ENCODE results near the gene IL23R. TPM values are rescaled to one million over a fixed set of nuclear protein-coding genes. Genes with fewer than 3 reads are reported as not detected.

IL23R gene
- polyA plus RNA-seq, 1 experiment = not detected

GRCh38 chr1:67184838-67185421 lies 18.7 kb downstream of the IL23R start:
- Histone ChIP-seq H3K27ac (ENCODE audit: low read depth, low read length) (no peak overlapping the region), H3K27me3 (ENCODE audit: control insufficient read depth, insufficient read depth, low read length) (peaks cover 3% of the 10 kb centered on the region), H3K4me3 (ENCODE audit: low read depth, low read length) (no peak overlapping the region), H3K9me3 (ENCODE audit: control insufficient read depth, insufficient read depth, low read length) (no peaks in the 10 kb centered on the region; the same call in 1 of the 2 replicates)
- POLR2A ChIA-PET = no interaction called here
- TF ChIP-seq CTCF (IDR thresholded peaks at IDR 0.05; ENCODE audit: low read depth, low read length) = no peak
- CTCF ChIA-PET = interaction anchor here (0.9 to 1.3 kb wide), 2 partner anchors 27 to 29 kb away, joined by 3 to 4 read pairs; no protein-coding TSS in a partner anchor
- no peak for DNase-seq (ENCODE audit: low read depth, low spot score)

DNA sequence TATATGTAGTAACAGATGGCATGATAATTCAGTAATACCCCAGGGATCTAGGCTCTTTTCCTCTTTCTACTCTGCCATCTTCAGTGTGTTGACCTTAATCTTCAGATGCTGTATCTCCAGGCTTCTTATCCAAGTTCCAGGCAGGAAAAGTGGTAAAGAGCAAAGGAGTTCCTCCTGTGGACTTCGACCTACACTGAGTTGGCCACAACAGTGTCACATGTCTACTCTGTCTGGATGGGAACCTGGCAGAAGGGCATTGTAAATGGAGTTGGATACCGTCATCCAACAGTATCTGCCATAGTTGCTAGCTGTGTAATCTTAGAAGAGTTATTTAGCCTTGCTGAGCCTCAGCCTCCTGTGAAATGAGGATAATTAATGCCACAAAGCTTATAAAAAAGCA lies 21.9 kb downstream of the IL23R start:
- TF ChIP-seq CTCF (IDR thresholded peaks at IDR 0.05; ENCODE audit: low read depth, low read length) = no peak
- ChIA-PET CTCF (no interaction called here), POLR2A (no interaction called here)
- Histone ChIP-seq H3K4me3 (ENCODE audit: low read depth, low read length) (no peak overlapping the region), H3K27me3 (ENCODE audit: control insufficient read depth, insufficient read depth, low read length) (peaks cover 3% of the 10 kb centered on the region), H3K9me3 (ENCODE audit: control insufficient read depth, insufficient read depth, low read length) (no peaks in the 10 kb centered on the region), H3K27ac (ENCODE audit: low read depth, low read length) (no peak overlapping the region)
- no peak for DNase-seq (ENCODE audit: low read depth, low spot score)

GRCh38 chr1:67189953-67190352 lies 23.7 kb downstream of the IL23R start:
- Histone ChIP-seq H3K27ac (ENCODE audit: low read depth, low read length) (no peak overlapping the region), H3K9me3 (ENCODE audit: control insufficient read depth, insufficient read depth, low read length) (no peaks in the 10 kb centered on the region), H3K4me3 (ENCODE audit: low read depth, low read length) (no peak overlapping the region), H3K27me3 (ENCODE audit: control insufficient read depth, insufficient read depth, low read length) (peaks cover 3% of the 10 kb centered on the region)
- TF ChIP-seq CTCF (IDR thresholded peaks at IDR 0.05; ENCODE audit: low read depth, low read length) = no peak
- CTCF ChIA-PET = interaction anchor here (1.6 to 2.0 kb wide), 2 partner anchors 23 to 41 kb away, joined by 6 to 14 read pairs; no protein-coding TSS in a partner anchor
- DNase-seq (ENCODE audit: low read depth, low spot score) = no peak
- POLR2A ChIA-PET = no interaction called here

DNA sequence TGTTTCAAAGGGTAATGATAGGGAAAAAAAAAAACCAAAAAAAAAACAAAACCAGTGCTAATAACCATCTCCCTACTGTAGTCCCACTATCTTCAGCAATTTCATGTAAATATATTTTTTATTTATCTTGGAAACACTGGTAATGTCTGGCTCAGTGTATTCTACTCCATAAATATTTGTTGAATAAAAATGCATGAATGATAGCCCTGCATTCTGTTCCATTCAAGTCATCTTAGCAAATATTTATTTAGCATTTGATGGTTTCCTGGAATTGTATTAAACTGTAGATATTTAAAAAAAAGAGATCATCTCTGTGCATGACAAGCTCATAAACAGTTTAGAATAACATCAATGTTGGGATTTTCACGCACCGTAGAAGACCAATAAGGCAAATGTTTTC lies 24.2 kb downstream of the IL23R start:
- no peak for TF ChIP-seq CTCF (IDR thresholded peaks at IDR 0.05; ENCODE audit: low read depth, low read length)
- H3K27ac ChIP-seq (ENCODE audit: low read depth, low read length) = no peak overlapping the region
- DNase-seq (ENCODE audit: low read depth, low spot score) = no peak
- ChIA-PET POLR2A (no interaction called here), CTCF (interaction anchor here (1.6 to 2.0 kb wide), 2 partner anchors 22 to 41 kb away, joined by 6 to 14 read pairs; no protein-coding TSS in a partner anchor)
- no peak overlapping the region for H3K4me3 ChIP-seq (ENCODE audit: low read depth, low read length)
- H3K9me3 ChIP-seq (ENCODE audit: control insufficient read depth, insufficient read depth, low read length) = no peaks in the 10 kb centered on the region
- H3K27me3 ChIP-seq (ENCODE audit: control insufficient read depth, insufficient read depth, low read length) = peaks cover 3% of the 10 kb centered on the region

- no peaks in the 10 kb centered on the region for H3K27me3 ChIP-seq (ENCODE audit: control insufficient read depth, insufficient read depth, low read length)
- TF ChIP-seq CTCF (IDR thresholded peaks at IDR 0.05; ENCODE audit: low read depth, low read length) = no peak
- H3K4me3 ChIP-seq (ENCODE audit: low read depth, low read length) = no peak overlapping the region
- DNase-seq (ENCODE audit: low read depth, low spot score) = no peak
- H3K9me3 ChIP-seq (ENCODE audit: control insufficient read depth, insufficient read depth, low read length) = no peaks in the 10 kb centered on the region
- ChIA-PET POLR2A (no interaction called here), CTCF (interaction anchor here (0.9 to 2.0 kb wide), 4 partner anchors 21 to 42 kb away, joined by 4 to 14 read pairs (median 9); no protein-coding TSS in a partner anchor)
- H3K27ac ChIP-seq (ENCODE audit: low read depth, low read length) = no peak overlapping the region
Measured at GRCh38 chr1:67190942-67191341, 24.7 kb downstream of the IL23R start.
